Activated T-cell treated with anti-CD3 and anti-CD28 coated beads, Interleukin-2, amount 50 U/mL, for 72 hours (primary cell): ENCODE results near the gene CEP41. TPM values are rescaled to one million over a fixed set of nuclear protein-coding genes. Genes with fewer than 3 reads are reported as not detected.

Source experiments
- ATAC-seq, 2 donors: fragments of 150-1000 bp; cut with Tn5 transposase; replicated peaks in 1 of 2; 2 replicates each; pipeline ENCODE4 v1.10.0; 2021; ENCODE audit warnings: moderate library complexity in 2 of 2, mild to moderate bottlenecking in 1 of 2
- DNase-seq, 2 donors: peaks; one replicate each; pipeline ENCODE4 v3.0.0; 2021 to 2022; ENCODE audit warnings: mixed read lengths in 1 of 2
- H3K27ac Mint-ChIP-seq: one replicate; pipeline ENCODE4 v1.8.0; 2022; ENCODE audit warnings: mild to moderate bottlenecking, moderate library complexity, mixed read lengths
- H3K27me3 Mint-ChIP-seq: one replicate; pipeline ENCODE4 v1.8.0; 2022; ENCODE audit warnings: low read depth, mixed read lengths
- H3K36me3 Mint-ChIP-seq, 2 donors: one replicate each; pipeline ENCODE4 v1.8.0; 2022; ENCODE audit warnings: mixed read lengths in 2 of 2, mild to moderate bottlenecking in 1 of 2; ENCODE audit not compliant: insufficient read depth in 2 of 2
- H3K4me1 Mint-ChIP-seq: one replicate; pipeline ENCODE4 v1.8.0; 2022; ENCODE audit warnings: low read depth, mixed read lengths
- H3K4me3 Mint-ChIP-seq, 2 donors: one replicate each; pipeline ENCODE4 v1.8.0; 2022; ENCODE audit warnings: mild to moderate bottlenecking in 2 of 2, mixed read lengths in 2 of 2, moderate library complexity in 2 of 2
- H3K9me3 Mint-ChIP-seq, 2 donors: one replicate each; pipeline ENCODE4 v1.8.0; 2022; ENCODE audit warnings: mixed read lengths in 2 of 2
- total RNA-seq, 2 donors: library from RNA; stranded (reverse); gene quantifications; one replicate each; pipeline ENCODE4 v1.2.3, GENCODE V29; 2022

Gene CEP41
- total RNA-seq, 2 donors from 2014 or later, result 19.1 to 33.3 TPM

DNA sequence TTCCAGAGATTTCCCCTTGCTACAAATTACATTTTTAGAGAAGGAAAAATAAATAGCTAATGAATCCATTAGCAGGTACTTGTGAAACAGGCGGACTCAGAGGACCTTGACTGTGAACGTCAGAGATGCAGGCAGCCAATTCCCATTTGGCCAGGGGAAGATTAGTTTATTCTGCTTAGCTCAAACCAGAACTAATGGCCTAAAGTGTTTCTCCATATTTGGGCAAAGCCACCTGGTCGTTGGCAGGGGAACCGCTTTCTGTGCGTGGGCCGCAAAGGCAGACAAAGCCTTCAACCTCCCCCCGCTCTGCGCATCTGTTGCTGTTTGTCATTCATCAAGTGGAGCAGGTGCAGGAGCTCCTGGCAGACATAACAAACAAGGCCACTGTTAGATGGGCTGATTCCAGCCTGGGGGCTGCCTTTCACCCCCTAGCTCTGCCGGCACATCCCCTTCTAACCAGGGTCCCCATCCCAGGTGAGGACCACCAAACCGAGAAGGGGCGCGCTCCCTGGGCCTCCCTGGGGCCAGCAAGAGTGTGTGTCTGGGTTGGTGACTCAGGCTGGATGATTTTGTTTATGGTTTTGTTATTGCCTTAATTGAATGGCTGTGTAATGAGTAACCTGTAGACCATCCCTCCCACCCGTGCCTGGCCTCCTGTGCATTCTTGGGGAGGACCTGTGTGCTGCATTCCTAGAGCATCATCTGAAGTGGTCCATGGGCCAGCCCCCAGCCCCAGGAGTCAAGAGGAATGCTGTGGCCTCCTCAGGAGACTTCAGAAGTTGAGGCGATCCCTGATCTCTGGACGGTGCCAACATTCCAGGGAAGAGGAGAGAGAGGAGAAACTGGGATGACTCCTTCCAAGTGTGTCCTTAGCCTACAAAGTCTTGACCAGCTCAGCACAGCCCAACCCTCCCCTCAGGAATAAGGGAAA lies 75.0 kb downstream of the CEP41 start:
- Mint-ChIP-seq H3K27ac (no peak overlapping the region), H3K4me3 (peak overlapping the region; percentile 54 to 56), H3K4me1 (peaks cover 58% of the 10 kb centered on the region), H3K9me3 (peaks cover 0 to 3% of the 10 kb centered on the region in 2 donors), H3K27me3 (no peaks in the 10 kb centered on the region), H3K36me3 (peaks cover 0 to 5% of the 10 kb centered on the region in 2 donors)
- DNase-seq (peak; percentile 21 to 43), ATAC-seq (peak in 1 of 2 donors; percentile 30)

DNA sequence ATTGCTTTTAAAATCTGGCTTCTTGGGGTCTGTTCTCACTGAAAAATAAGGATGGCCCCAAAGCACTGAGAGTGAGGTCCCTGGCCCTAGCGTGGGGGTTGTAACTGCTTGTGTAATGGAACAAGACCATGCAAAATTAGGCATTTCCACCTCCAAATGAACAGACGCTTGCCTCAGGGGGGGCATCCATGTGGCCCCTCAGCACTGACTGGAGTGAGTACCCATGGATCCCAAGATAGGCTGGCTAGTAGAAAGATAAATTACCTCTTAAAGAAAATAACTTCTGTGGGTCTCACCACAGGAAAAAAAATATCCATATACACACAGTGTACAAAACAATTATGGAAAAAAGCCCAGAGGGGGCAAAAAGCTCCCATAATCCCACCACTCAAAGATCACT lies 75.7 kb downstream of the CEP41 start:
- Mint-ChIP-seq H3K4me1 (peaks cover 58% of the 10 kb centered on the region), H3K9me3 (peaks cover 0 to 9% of the 10 kb centered on the region in 2 donors), H3K27ac (no peak overlapping the region), H3K4me3 (no peak overlapping the region), H3K27me3 (no peaks in the 10 kb centered on the region), H3K36me3 (peaks cover 0 to 7% of the 10 kb centered on the region in 2 donors)
- ATAC-seq (no peak), DNase-seq (no peak)

DNA sequence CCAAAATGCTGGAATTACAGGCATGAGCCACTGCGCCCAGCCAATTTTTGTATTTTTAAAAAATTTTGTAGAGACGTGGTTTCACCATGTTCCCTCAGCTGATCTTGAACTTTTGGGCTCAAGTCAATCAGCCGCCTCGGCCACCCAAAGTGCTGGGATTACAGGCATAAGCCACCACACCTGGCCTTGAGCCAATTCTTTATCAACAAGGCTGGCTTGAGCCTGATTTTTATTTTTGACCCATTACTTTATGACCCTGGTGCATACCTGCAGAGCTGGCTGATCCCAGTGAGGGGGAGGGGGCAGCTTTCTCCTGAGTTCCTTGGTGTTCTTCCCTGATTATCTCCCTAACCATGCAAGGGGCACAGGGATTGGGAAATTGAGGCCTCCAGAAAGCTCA lies 76.4 kb downstream of the CEP41 start:
- Mint-ChIP-seq H3K4me1 (peaks cover 52% of the 10 kb centered on the region), H3K4me3 (no peak overlapping the region), H3K36me3 (peaks cover 3 to 9% of the 10 kb centered on the region in 2 donors), H3K9me3 (peaks cover 3 to 10% of the 10 kb centered on the region in 2 donors), H3K27me3 (no peaks in the 10 kb centered on the region), H3K27ac (no peak overlapping the region)
- DNase-seq (no peak), ATAC-seq (no peak)

DNA sequence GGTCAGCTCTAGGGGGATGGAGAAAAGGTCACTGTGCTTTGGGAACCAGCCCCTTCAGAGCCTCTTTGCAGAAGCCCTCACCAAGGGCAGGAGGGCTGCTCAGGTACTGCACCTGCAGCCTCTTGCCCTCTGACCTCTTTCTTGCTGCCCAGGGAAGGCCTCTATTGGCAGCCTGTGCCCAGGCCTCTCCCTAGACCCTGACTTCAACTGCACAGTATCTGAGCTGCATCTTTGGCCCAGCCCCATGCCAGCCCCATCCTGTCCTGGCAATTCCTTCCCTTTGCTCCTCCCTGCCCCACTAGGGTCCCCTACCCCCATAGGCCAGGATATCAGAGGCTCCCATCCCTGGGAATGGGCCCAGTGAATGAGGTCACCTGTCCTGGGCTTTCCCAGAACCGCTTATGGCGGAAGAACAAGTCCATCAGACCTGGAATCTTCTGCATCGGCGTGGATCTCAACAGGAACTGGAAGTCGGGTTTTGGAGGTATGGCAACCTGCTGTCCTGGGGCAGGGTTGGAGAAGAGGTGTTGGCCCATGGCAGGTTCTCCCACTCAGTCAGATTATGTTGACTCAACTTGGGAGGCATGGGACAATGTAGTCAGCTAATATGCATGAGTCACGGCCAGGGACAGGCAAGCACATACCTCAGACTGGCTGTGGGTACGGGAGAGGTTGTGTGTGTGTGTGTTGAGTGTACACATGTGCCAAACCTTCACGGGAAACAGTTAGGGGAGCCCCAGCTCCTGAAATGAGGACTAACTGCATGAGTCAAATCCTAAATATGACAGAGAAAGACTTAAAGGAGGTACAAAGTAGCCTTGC lies 77.6 kb downstream of the CEP41 start:
- Mint-ChIP-seq H3K9me3 (peaks cover 9 to 10% of the 10 kb centered on the region in 2 donors), H3K4me1 (peaks cover 41% of the 10 kb centered on the region), H3K36me3 (peaks cover 11% of the 10 kb centered on the region in 2 donors), H3K4me3 (peak overlapping the region in 1 of 2 donors; percentile 44), H3K27me3 (no peaks in the 10 kb centered on the region), H3K27ac (no peak overlapping the region)
- DNase-seq, result peak; percentile 76 to 83
- peak; percentile 96 to 97 for ATAC-seq

DNA sequence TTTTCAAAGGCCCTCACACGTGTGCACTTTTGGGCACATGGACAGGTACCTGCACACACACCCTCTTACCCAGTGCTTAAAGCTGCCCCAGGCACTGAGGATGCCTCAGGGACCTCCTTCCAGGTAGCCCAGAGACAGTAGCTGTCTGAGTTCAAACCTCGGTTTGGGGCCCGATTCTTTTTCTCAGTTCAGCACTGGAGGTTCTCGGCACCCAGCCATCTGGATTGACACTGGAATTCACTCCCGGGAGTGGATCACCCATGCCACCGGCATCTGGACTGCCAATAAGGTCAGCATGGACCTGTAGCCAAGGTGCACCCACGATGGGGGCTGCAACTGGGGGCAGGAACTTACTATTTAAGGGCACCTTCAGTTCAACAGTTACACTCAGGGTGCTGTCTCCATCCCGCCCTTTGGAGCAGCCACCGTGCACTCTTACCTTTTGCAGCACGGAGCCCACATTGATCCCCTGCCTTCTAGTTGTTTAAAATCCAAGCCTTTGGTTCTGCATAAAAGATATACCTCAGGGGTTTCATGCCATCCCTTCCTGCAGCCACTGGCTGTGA lies 78.5 kb downstream of the CEP41 start:
- Mint-ChIP-seq H3K27me3 (no peaks in the 10 kb centered on the region), H3K9me3 (peaks cover 9 to 10% of the 10 kb centered on the region in 2 donors), H3K4me1 (peaks cover 38% of the 10 kb centered on the region), H3K4me3 (no peak overlapping the region), H3K36me3 (peaks cover 11% of the 10 kb centered on the region in 2 donors), H3K27ac (no peak overlapping the region)
- DNase-seq (no peak), ATAC-seq (no peak)

DNA sequence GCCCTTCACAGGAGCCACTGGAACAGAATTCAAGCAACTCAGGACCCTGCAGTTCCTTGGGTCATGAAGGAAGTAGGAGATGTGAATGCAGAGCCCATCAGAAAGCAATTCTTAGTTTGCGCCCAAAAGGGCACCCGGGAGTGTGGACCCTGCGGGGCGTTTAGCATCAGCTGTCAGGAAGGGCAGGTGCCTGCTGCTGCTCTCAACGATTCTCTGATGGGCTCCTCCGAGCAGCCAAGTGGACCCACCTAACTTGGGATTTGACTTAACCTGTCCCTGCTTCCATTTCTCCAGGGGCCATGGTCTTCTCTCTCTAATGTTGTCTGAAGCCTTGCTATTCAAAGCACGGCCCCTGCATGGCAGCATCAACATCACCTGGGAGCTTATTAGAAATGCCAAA lies 79.1 kb downstream of the CEP41 start:
- Mint-ChIP-seq H3K9me3 (peaks cover 9 to 10% of the 10 kb centered on the region in 2 donors), H3K27me3 (no peaks in the 10 kb centered on the region), H3K27ac (no peak overlapping the region), H3K4me3 (no peak overlapping the region), H3K4me1 (peaks cover 31% of the 10 kb centered on the region), H3K36me3 (peaks cover 9 to 11% of the 10 kb centered on the region in 2 donors)
- DNase-seq, result no peak
- no peak for ATAC-seq

DNA sequence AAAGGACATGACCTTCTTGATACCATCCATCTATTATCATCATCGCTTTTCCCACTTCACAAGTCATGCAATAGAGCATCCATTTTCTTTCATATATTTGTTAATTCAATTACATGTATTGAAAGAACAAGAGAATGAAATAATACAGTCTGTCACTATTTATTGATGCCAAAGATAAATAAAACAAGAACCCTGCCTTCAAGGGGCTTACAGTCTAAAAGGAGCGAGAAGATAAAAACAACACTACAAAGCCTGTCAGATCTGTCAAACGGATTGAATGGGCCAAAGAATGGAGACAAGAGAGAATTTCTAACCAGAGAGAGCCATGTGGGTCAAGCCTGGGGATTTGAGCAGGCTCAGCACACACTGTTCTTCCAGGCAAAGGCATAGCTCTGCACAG lies 80.3 kb downstream of the CEP41 start:
- Mint-ChIP-seq H3K4me1 (peaks cover 20% of the 10 kb centered on the region), H3K27ac (no peak overlapping the region), H3K4me3 (no peak overlapping the region), H3K9me3 (peaks cover 9 to 10% of the 10 kb centered on the region in 2 donors), H3K27me3 (no peaks in the 10 kb centered on the region), H3K36me3 (peaks cover 6 to 11% of the 10 kb centered on the region in 2 donors)
- ATAC-seq (no peak), DNase-seq (no peak)

DNA sequence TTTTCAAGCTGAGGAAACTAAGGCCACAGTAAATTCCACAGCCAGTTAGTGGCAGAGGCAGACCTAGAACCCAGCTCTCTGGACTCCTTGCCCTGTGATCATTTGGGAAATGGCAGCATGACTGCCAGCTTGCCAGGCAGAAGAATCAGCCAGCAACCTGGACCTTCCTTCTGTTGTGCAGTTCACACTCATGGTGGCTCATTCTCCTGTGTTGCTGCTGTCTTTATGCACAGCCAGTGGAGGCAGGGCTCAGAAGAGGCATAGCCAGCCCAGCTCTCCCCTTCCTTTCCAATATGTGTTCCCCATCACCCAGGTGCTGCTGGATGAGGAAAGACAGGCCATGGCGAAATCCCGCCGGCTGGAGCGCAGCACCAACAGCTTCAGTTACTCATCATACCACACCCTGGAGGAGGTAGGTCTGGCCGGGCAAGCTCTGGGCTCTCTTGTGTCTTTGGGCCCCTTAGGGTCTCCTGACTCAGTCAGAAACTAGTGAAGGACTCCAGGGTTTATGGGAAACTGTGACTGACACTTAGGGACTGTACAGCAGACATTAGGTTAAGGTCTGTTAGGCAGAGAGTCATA lies 81.4 kb downstream of the CEP41 start:
- Mint-ChIP-seq H3K27ac (no peak overlapping the region), H3K4me1 (peaks cover 12% of the 10 kb centered on the region), H3K36me3 (peaks cover 6 to 11% of the 10 kb centered on the region in 2 donors), H3K4me3 (no peak overlapping the region), H3K9me3 (peaks cover 9 to 10% of the 10 kb centered on the region in 2 donors), H3K27me3 (no peaks in the 10 kb centered on the region)
- ATAC-seq (no peak), DNase-seq (no peak)

DNA sequence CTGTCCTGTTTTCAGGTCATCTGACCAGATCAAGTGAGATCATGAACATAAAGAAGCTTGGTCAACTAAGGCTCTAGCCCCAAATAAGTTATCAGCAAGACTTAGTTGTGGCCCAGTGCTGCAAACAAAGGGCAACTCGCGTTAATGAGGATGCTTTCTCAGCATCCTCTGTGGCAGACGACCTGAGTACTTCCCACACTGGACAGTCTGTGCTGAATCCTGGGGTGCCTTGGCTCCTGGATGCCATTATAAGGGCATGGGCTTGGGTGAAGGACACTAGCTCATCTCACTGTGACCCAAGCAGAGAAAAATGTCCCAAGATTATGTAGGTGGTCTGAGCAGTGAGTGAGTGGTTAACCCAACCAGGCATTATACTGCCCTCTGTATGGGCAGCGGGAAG lies 82.3 kb downstream of the CEP41 start:
- peaks cover 5% of the 10 kb centered on the region for H3K4me1 Mint-ChIP-seq
- H3K27me3 Mint-ChIP-seq, result peaks cover 2% of the 10 kb centered on the region
- ATAC-seq (no peak), DNase-seq (no peak)
- H3K4me3 Mint-ChIP-seq, result no peak overlapping the region
- no peak overlapping the region for H3K27ac Mint-ChIP-seq
- H3K9me3 Mint-ChIP-seq, result peaks cover 9 to 10% of the 10 kb centered on the region in 2 donors
- peaks cover 6 to 11% of the 10 kb centered on the region in 2 donors for H3K36me3 Mint-ChIP-seq

DNA sequence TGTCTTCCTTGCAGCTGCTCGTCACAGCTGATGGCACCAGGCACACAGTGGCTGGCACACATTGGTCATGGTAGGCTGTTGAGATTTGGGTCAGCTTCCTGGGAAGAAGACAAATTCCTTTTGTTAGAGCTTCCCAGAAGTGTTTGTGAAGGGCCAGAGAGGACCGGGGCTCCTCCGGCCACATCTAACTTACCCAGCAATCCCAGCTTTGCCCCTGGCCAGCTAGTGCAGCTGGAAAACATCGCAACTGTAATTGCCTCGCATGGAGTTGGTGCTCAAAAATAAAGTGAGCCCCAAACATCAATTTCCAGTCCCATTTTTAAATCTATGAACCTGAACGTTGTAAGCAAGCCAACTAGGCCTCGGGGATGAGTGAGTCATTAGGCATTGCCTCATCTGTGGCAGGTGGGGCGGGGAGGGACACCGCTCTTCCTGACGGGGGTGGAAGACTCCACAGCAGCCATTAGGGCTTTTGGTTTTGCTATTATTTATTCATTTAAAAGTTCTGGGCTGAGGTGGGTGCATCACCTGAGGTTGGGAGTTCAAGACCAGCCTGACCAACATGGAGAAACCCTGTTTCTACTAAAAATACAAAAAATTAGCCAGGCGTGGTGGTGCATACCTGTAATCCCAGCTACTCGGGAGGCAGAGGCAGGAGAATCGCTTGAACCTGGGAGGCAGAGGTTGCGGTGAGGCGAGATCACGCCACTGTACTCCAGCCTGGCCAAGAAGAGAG lies 83.8 kb downstream of the CEP41 start:
- peaks cover 8% of the 10 kb centered on the region for H3K27me3 Mint-ChIP-seq
- no peak overlapping the region for H3K27ac Mint-ChIP-seq
- H3K4me3 Mint-ChIP-seq, result no peak overlapping the region
- peaks cover 9 to 10% of the 10 kb centered on the region in 2 donors for H3K9me3 Mint-ChIP-seq
- H3K4me1 Mint-ChIP-seq, result peaks cover 9% of the 10 kb centered on the region
- ATAC-seq, result no peak
- no peak for DNase-seq
- peaks cover 6 to 11% of the 10 kb centered on the region in 2 donors for H3K36me3 Mint-ChIP-seq

DNA sequence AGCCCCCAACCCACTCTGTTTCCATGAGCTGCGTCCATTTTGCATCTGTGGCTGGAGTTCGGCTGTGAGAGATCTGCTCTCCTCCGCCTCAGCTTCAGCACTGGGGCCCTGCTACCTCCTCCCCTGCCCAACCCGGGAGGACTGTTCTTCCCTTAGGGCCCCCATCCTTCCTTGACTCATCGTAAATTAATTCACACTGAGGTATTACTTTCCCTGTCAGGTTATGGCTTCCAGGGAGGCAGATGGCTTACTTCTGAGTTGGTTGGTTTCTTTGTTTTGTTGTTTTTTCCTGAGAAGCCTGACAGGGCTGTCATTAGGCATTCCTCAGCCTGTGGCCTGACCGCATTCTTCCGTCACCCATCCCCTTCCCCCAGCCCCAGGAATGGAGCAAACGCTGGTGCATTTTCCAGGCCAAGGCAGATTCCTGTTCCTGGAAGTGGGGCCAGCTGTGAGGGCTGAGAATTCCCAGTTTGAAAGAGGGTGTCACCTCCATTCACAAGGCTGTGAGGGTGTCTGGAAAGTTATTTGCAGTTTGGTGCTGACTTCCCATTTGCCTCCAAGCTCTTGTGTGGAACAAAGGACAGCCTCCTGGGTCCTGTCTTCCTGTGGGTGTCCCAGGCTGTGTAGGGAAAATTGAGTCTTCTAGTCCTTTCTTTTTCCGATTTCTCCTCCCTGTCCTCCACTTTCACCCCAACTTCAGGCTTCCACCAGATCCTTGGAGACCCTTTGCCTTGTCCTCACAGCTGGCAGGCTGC lies 84.5 kb downstream of the CEP41 start:
- Mint-ChIP-seq H3K4me1 (peaks cover 17% of the 10 kb centered on the region), H3K4me3 (no peak overlapping the region), H3K9me3 (peaks cover 9 to 10% of the 10 kb centered on the region in 2 donors), H3K27me3 (peaks cover 8% of the 10 kb centered on the region), H3K27ac (no peak overlapping the region), H3K36me3 (peaks cover 6 to 11% of the 10 kb centered on the region in 2 donors)
- ATAC-seq (no peak), DNase-seq (no peak)
